AG04450 (cell line): ENCODE measurements around the gene STAMBPL1. TPM values are rescaled to one million over a fixed set of nuclear protein-coding genes. Genes with fewer than 3 reads are reported as not detected.
"Not testable (repeated sequence)": the region's sequence is repeated elsewhere in the genome, so short reads cannot be mapped to it uniquely, and the experiment has no call there.

Source experiments
- CTCF ChIA-PET: fragments of 300-600, 350-600 bp; formaldehyde crosslinking; extraction: SDS; loops from one replicate; lab custom pipeline; 2022; ENCODE audit warnings: antibody characterized with exemption, inconsistent platforms; lab: Charles Lee
- POLR2A ChIA-PET: fragments of 350-600 bp; formaldehyde crosslinking; extraction: SDS; loops from one replicate; lab custom pipeline; 2021; ENCODE audit warnings: antibody characterized with exemption, inconsistent platforms; lab: Yijun Ruan, JAX
- DNase-seq: peaks from one replicate; pipeline ENCODE4 v3.0.0-alpha.2; 2011; ENCODE audit warnings: low read depth, low spot score
- H3K27ac ChIP-seq: one replicate; pipeline ENCODE4 v1.5.1; 2012; ENCODE audit warnings: low read depth, low read length, control low read depth
- H3K27me3 ChIP-seq: one replicate; pipeline ENCODE4 v1.6.0; 2012; ENCODE audit warnings: low read length; ENCODE audit not compliant: control insufficient read depth, insufficient read depth
- H3K4me3 ChIP-seq: 2 replicates; pipeline ENCODE4 v1.5.1; 2011; ENCODE audit warnings: mild to moderate bottlenecking, low read depth, low read length, control low read depth
- H3K9me3 ChIP-seq: 2 replicates; pipeline ENCODE4 v1.5.1; 2012; ENCODE audit warnings: low read length; ENCODE audit not compliant: control insufficient read depth, insufficient read depth
- polyA plus RNA-seq: library from polyadenylated mRNA; depleted of rRNA; stranded (reverse); fragments of >200 nt; gene quantifications from 2 replicates; pipeline ENCODE4 v1.2.3, GENCODE V29; 2011
- TF ChIP-seq, protein P1 (sequence below): IDR thresholded peaks from 2 replicates; pipeline ENCODE4 v1.5.1; 2011; ENCODE audit warnings: low read depth, low read length, control low read depth, inconsistent platforms

The STAMBPL1 gene
- polyA plus RNA-seq, 1 experiment: 50.3 TPM

- POLR2A ChIA-PET: interaction anchor here (2.3 kb wide), 1 partner anchor 45 kb away, joined by 7 read pairs; no protein-coding TSS in a partner anchor
- Histone ChIP-seq H3K27me3 (no peaks in the 10 kb centered on the region), H3K27ac (no peak overlapping the region), H3K9me3 (no peaks in the 10 kb centered on the region), H3K4me3 (peak overlapping the region; percentile 85)
- CTCF ChIA-PET: interaction anchor here (1.4 to 7.2 kb wide), 5 partner anchors 19 to 105 kb away, joined by 3 to 44 read pairs (median 6); no protein-coding TSS in a partner anchor
- DNase-seq: no peak
- TF ChIP-seq, protein P1, sequence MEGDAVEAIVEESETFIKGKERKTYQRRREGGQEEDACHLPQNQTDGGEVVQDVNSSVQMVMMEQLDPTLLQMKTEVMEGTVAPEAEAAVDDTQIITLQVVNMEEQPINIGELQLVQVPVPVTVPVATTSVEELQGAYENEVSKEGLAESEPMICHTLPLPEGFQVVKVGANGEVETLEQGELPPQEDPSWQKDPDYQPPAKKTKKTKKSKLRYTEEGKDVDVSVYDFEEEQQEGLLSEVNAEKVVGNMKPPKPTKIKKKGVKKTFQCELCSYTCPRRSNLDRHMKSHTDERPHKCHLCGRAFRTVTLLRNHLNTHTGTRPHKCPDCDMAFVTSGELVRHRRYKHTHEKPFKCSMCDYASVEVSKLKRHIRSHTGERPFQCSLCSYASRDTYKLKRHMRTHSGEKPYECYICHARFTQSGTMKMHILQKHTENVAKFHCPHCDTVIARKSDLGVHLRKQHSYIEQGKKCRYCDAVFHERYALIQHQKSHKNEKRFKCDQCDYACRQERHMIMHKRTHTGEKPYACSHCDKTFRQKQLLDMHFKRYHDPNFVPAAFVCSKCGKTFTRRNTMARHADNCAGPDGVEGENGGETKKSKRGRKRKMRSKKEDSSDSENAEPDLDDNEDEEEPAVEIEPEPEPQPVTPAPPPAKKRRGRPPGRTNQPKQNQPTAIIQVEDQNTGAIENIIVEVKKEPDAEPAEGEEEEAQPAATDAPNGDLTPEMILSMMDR: no peak
Observed at GRCh38 chr10:88881922-88882645, 2.0 kb downstream of the STAMBPL1 start.

GRCh38 chr10:88882646-88883447 lies 2.8 kb downstream of the STAMBPL1 start:
- H3K4me3 ChIP-seq: peak overlapping the region; percentile 85
- POLR2A ChIA-PET: interaction anchor here (0.7 to 2.3 kb wide), 2 partner anchors 36 to 44 kb away, joined by 3 to 7 read pairs; no protein-coding TSS in a partner anchor

GRCh38 chr10:88883448-88883809 lies 3.4 kb downstream of the STAMBPL1 start:
- Histone ChIP-seq H3K9me3 (no peaks in the 10 kb centered on the region), H3K27ac (no peak overlapping the region), H3K27me3 (no peaks in the 10 kb centered on the region), H3K4me3 (no peak overlapping the region; the same call in 1 of the 2 replicates)
- no peak for DNase-seq
- ChIA-PET CTCF (interaction anchor here (0.6 to 7.2 kb wide), 2 partner anchors 50 to 334 kb away, joined by 3 to 44 read pairs; no protein-coding TSS in a partner anchor), POLR2A (no interaction called here)
- TF ChIP-seq, protein P1: no peak

More at GRCh38 chr10:88882646-88883447, 2.8 kb downstream of the STAMBPL1 start:
- CTCF ChIA-PET: interaction anchor here (1.4 to 7.2 kb wide), 4 partner anchors 18 to 51 kb away, joined by 3 to 44 read pairs (median 6); no protein-coding TSS in a partner anchor
- H3K27ac ChIP-seq, H3K27me3 ChIP-seq, H3K9me3 ChIP-seq, DNase-seq: not testable (repeated sequence)

DNA sequence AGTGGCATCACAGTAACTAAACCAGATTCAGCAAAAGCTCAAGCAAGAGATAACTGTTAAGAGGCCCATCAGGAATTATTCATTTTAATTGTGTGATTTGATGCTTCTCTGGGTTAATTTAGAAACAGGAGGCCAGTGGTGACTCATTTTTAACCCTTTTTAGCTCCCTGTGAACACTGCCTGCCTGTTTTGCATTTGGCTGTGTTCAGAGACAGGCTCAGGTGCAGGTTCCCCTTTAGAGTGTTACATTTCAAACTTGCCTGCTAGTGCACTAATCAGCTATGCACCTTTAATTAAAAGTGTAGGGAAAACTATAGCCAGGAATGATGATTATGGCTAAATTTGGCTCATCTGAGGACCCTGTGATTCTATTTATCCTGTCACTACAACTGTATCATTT lies 6.5 kb downstream of the STAMBPL1 start:
- CTCF ChIA-PET: interaction anchor here (1.3 to 7.2 kb wide), 2 partner anchors 47 to 50 kb away, joined by 5 to 44 read pairs; no protein-coding TSS in a partner anchor
- Histone ChIP-seq H3K9me3 (no peaks in the 10 kb centered on the region), H3K27me3 (no peaks in the 10 kb centered on the region), H3K4me3 (no peak overlapping the region), H3K27ac (no peak overlapping the region)
- DNase-seq: no peak
- POLR2A ChIA-PET: interaction anchor here (0.7 kb wide), 1 partner anchor 48 kb away, joined by 3 read pairs; no protein-coding TSS in a partner anchor
- TF ChIP-seq, protein P1: no peak

GRCh38 chr10:88888810-88889445 lies 8.9 kb downstream of the STAMBPL1 start:
- no peak for DNase-seq
- H3K9me3 ChIP-seq: no peaks in the 10 kb centered on the region
- CTCF ChIA-PET: interaction anchor here (0.8 to 2.5 kb wide), 2 partner anchors 43 to 53 kb away, joined by 4 to 11 read pairs; no protein-coding TSS in a partner anchor
- H3K27me3 ChIP-seq: no peaks in the 10 kb centered on the region
- no peak overlapping the region for H3K27ac ChIP-seq
- TF ChIP-seq, protein P1: no peak
- POLR2A ChIA-PET: interaction anchor here (1.1 kb wide), 1 partner anchor 9 kb away, joined by 3 read pairs; no protein-coding TSS in a partner anchor
- H3K4me3 ChIP-seq: no peak overlapping the region
